H1 (cell line): ENCODE results near the gene RNF13. TPM values are rescaled to one million over a fixed set of nuclear protein-coding genes. Genes with fewer than 3 reads are reported as not detected.

Experiments used
- CTCF ChIA-PET: fragments of 300-600 bp; sonication (Branson Sonifier 250); formaldehyde crosslinking; loops from one replicate; lab custom pipeline; 2021; ENCODE audit not compliant: partially characterized antibody; lab: Charles Lee
- POLR2A ChIA-PET: fragments of 300-600 bp; sonication (Branson Sonifier 250); formaldehyde crosslinking; loops from one replicate; lab custom pipeline; 2021; ENCODE audit warnings: inconsistent platforms; ENCODE audit not compliant: partially characterized antibody; lab: Charles Lee
- DNase-seq, 2 experiments: peaks; one replicate each; pipeline versions ENCODE4 v3.0.0 to v3.0.0-alpha.2; 2010 to 2022; ENCODE audit warnings: low spot score in 2 of 2, low read depth in 1 of 2, mixed read lengths in 1 of 2
- FAIRE-seq: peaks from 2 replicates; lab custom pipeline; 2011; peaks lifted over from hg19 to GRCh38; lab: Jason Lieb, UNC
- H2AFZ ChIP-seq: 2 replicates; pipeline ENCODE4 v1.8.1; 2012; ENCODE audit warnings: low read length, inconsistent platforms
- H2AK5ac ChIP-seq: 2 replicates; pipeline ENCODE4 v1.6.1; 2013; ENCODE audit warnings: low read depth, low read length
- H2BK120ac ChIP-seq: replicated peaks from 2 replicates; pipeline ENCODE3; 2013; ENCODE audit warnings: low read depth, low read length, inconsistent platforms
- H2BK12ac ChIP-seq: 2 replicates; pipeline ENCODE4 v1.6.1; 2013; ENCODE audit warnings: low read depth, low read length
- H2BK15ac ChIP-seq: 2 replicates; pipeline ENCODE4 v1.6.1; 2013; ENCODE audit warnings: low read length
- H2BK20ac ChIP-seq: 2 replicates; pipeline ENCODE4 v1.6.1; 2013; ENCODE audit warnings: low read length
- H2BK5ac ChIP-seq: 2 replicates; pipeline ENCODE4 v1.6.1; 2013; ENCODE audit warnings: low read depth, low read length
- H3K14ac ChIP-seq: 2 replicates; pipeline ENCODE4 v1.6.1; 2013; ENCODE audit warnings: inconsistent platforms; ENCODE audit not compliant: insufficient read length
- H3K18ac ChIP-seq: 2 replicates; pipeline ENCODE4 v1.6.1; 2013; ENCODE audit warnings: low read length; ENCODE audit errors: extremely low read depth
- H3K23ac ChIP-seq: 2 replicates; pipeline ENCODE4 v1.6.1; 2013; ENCODE audit warnings: inconsistent platforms; ENCODE audit not compliant: insufficient read length
- H3K23me2 ChIP-seq: 2 replicates; pipeline ENCODE4 v1.6.1; 2013; ENCODE audit warnings: low read depth, low read length
- H3K27ac ChIP-seq: 2 replicates; pipeline ENCODE4 v1.6.1; 2011; ENCODE audit warnings: low read depth, low read length, inconsistent platforms
- H3K27me3 ChIP-seq, 4 experiments: replicated peaks in 1 of 4; 1 replicate in 1 of 4; 2 replicates in 3 of 4; pipeline versions ENCODE4 v1.6.1 to v1.8.1; 2011 to 2013; ENCODE audit warnings: low read length in 3 of 4, mild to moderate bottlenecking in 3 of 4, inconsistent platforms in 2 of 4, mixed read lengths in 2 of 4, moderate library complexity in 1 of 4; ENCODE audit not compliant: control insufficient read depth in 3 of 4, insufficient read depth in 3 of 4; ENCODE audit errors: extremely low read depth in 1 of 4
- H3K36me3 ChIP-seq, 4 experiments: 2 replicates each; pipeline versions ENCODE4 v1.6.1 to v1.8.1; 2011 to 2013; ENCODE audit warnings: mild to moderate bottlenecking in 4 of 4, low read length in 3 of 4, moderate library complexity in 2 of 4, control low read depth in 1 of 4, inconsistent platforms in 1 of 4; ENCODE audit not compliant: insufficient read depth in 4 of 4, control insufficient read depth in 2 of 4
- H3K4ac ChIP-seq: replicated peaks from 2 replicates; pipeline ENCODE3; 2013; ENCODE audit warnings: low read length, low read depth, mixed read lengths, inconsistent platforms; ENCODE audit not compliant: insufficient read length
- H3K4me1 ChIP-seq, 4 experiments: replicated peaks in 1 of 4; 1 replicate in 1 of 4; 2 replicates in 3 of 4; pipeline versions ENCODE4 v1.6.1 to v1.8.1; 2011 to 2013; ENCODE audit warnings: low read length in 3 of 4, inconsistent platforms in 2 of 4, mixed read lengths in 1 of 4; ENCODE audit not compliant: insufficient read depth in 4 of 4, control insufficient read depth in 3 of 4
- H3K4me2 ChIP-seq, 2 experiments: 2 replicates each; pipeline versions ENCODE4 v1.6.1 to v1.8.1; 2011 to 2013; ENCODE audit warnings: low read depth in 2 of 2, low read length in 2 of 2, control low read depth in 1 of 2, inconsistent platforms in 1 of 2, mild to moderate bottlenecking in 1 of 2; ENCODE audit not compliant: insufficient read depth in 1 of 2
- H3K4me3 ChIP-seq, 4 experiments: fragments of 200-600, 300-600 bp in 1 of 4; sonication (generic), shearing (Covaris generic), sonication (Bioruptor Twin) in 1 of 4; 2 replicates each; pipeline versions ENCODE4 v1.5.1 to v1.8.1; 2011 to 2016; ENCODE audit warnings: low read length in 4 of 4, low read depth in 3 of 4, control low read depth in 2 of 4, inconsistent platforms in 2 of 4, mild to moderate bottlenecking in 2 of 4, mixed read lengths in 1 of 4, moderate library complexity in 1 of 4; ENCODE audit not compliant: insufficient read depth in 2 of 4; ENCODE audit errors: extremely low read depth in 1 of 4
- H3K56ac ChIP-seq: replicated peaks from 2 replicates; pipeline ENCODE3; 2013; ENCODE audit warnings: low read depth, mild to moderate bottlenecking, mixed read lengths, low read length, inconsistent platforms; ENCODE audit not compliant: insufficient read length
- H3K79me1 ChIP-seq: 2 replicates; pipeline ENCODE4 v1.6.1; 2013; ENCODE audit warnings: low read depth, low read length, control low read depth
- H3K79me2 ChIP-seq, 2 experiments: 2 replicates each; pipeline versions ENCODE4 v1.6.1 to v1.8.1; 2012 to 2013; ENCODE audit warnings: low read length in 2 of 2, mild to moderate bottlenecking in 2 of 2, inconsistent platforms in 1 of 2; ENCODE audit not compliant: insufficient read depth in 2 of 2, control insufficient read depth in 1 of 2
- H3K9ac ChIP-seq, 4 experiments: replicated peaks in 1 of 4; 1 replicate in 1 of 4; 2 replicates in 3 of 4; pipeline versions ENCODE4 v1.6.1 to v1.8.1; 2011 to 2013; ENCODE audit warnings: low read depth in 3 of 4, low read length in 3 of 4, control low read depth in 2 of 4, mild to moderate bottlenecking in 2 of 4, moderate library complexity in 2 of 4, inconsistent platforms in 1 of 4; ENCODE audit errors: extremely low read depth in 1 of 4
- H3K9me3 ChIP-seq, 2 experiments: 2 replicates each; pipeline versions ENCODE4 v1.6.1 to v1.8.1; 2012 to 2013; ENCODE audit warnings: mild to moderate bottlenecking in 2 of 2, moderate library complexity in 2 of 2, control low read depth in 1 of 2, inconsistent platforms in 1 of 2, low read depth in 1 of 2, low read length in 1 of 2, mixed read lengths in 1 of 2; ENCODE audit not compliant: insufficient read depth in 2 of 2
- H4K20me1 ChIP-seq, 2 experiments: replicated peaks in 1 of 2; 2 replicates each; pipeline versions ENCODE3 to v1.8.1; 2011 to 2013; ENCODE audit warnings: inconsistent platforms in 2 of 2, low read length in 2 of 2, mild to moderate bottlenecking in 1 of 2; ENCODE audit not compliant: insufficient read depth in 2 of 2, control insufficient read depth in 1 of 2
- H4K5ac ChIP-seq: 2 replicates; pipeline ENCODE4 v1.6.1; 2013; ENCODE audit warnings: low read length, low read depth, mixed read lengths, inconsistent platforms; ENCODE audit not compliant: insufficient read length
- H4K8ac ChIP-seq: 2 replicates; pipeline ENCODE4 v1.8.0; 2013; ENCODE audit warnings: mild to moderate bottlenecking, moderate library complexity, low read length, inconsistent platforms; ENCODE audit not compliant: insufficient read depth; ENCODE audit errors: extremely low read depth
- H4K91ac ChIP-seq: replicated peaks from 2 replicates; pipeline ENCODE3; 2013; ENCODE audit warnings: low read length, mixed read lengths, inconsistent platforms; ENCODE audit not compliant: insufficient read length
- WGBS, 2 experiments: shearing (Covaris generic) in 1 of 2; methylation state at CpG; one replicate each; pipeline versions ENCODE4 v1.1.6 to v1.1.7; 2013 to 2015; ENCODE audit warnings: low lambda C conversion rate in 2 of 2, mixed read lengths in 2 of 2, inconsistent platforms in 1 of 2, low coverage in 1 of 2, missing lambda C conversion rate in 1 of 2; ENCODE audit not compliant: insufficient replicate concordance in 2 of 2, insufficient coverage in 1 of 2, insufficient read length in 1 of 2; ENCODE audit errors: extremely low coverage in 1 of 2, missing lambda C conversion rate in 1 of 2; 5-methylcytosine and 5-hydroxymethylcytosine counted together
- polyA plus RNA-seq, 7 experiments: library from polyadenylated mRNA; depleted of rRNA in 3 of 7; stranded (reverse) in 5 of 7; unstranded in 2 of 7; fragments of >200 nt in 5 of 7; fragments of 200-250 nt in 2 of 7; gene quantifications; 1 replicate in 5 of 7; 2 replicates in 1 of 7; 4 replicates in 1 of 7; pipeline versions ENCODE4 v1.2.1 to v1.2.3, GENCODE V29; 2011 to 2013; ENCODE audit warnings: missing spikeins in 2 of 7, mixed read lengths in 2 of 7
- total RNA-seq: library from RNA; stranded (reverse); fragmentation: NEBNext Ultra II Directional; extraction: Animal tissue kit (Norgen Biotek cat#: 25700); gene quantifications from 2 replicates; pipeline ENCODE4 v1.2.1, GENCODE V29; 2021

The RNF13 gene
- total and polyA plus RNA-seq, 2 of the 8 experiments (the other 6 are each of a cell fraction or from before 2014, with no cell fraction given): 19.4 to 35.4 TPM

- POLR2A ChIA-PET: interaction anchor here (1.0 kb wide), 1 partner anchor 51 kb away, joined by 3 read pairs; no protein-coding TSS in a partner anchor
- 92% methylated on average over 4 of the region's 4 CpGs; no CpG with 5 or more reads in 1 of the 2 experiments for WGBS, 2 experiments
Observed at GRCh38 chr3:149909923-149910322, 96.9 kb downstream of the RNF13 start.

More at GRCh38 chr3:149909923-149910322, 96.9 kb downstream of the RNF13 start:
- Histone ChIP-seq H3K14ac (no peak overlapping the region), H3K23me2 (no peaks in the 10 kb centered on the region), H3K9me3 (no peaks in the 10 kb centered on the region), H2BK20ac (no peak overlapping the region), H4K5ac (no peak overlapping the region), H3K18ac (no peak overlapping the region), H4K91ac (no peak overlapping the region), H2BK15ac (no peak overlapping the region), H3K36me3 (no peaks in the 10 kb centered on the region; a peak in 1 of 8 replicates), H4K8ac (no peak overlapping the region), H3K27ac (no peak overlapping the region), H2BK12ac (no peak overlapping the region), H3K23ac (no peak overlapping the region), H2BK120ac (no peak overlapping the region), H3K9ac (no peak overlapping the region), H2BK5ac (no peak overlapping the region), H3K4me3 (no peak overlapping the region), H2AK5ac (no peak overlapping the region), H3K4me1 (no peaks in the 10 kb centered on the region), H3K79me2 (no peaks in the 10 kb centered on the region), H2AFZ (no peak overlapping the region), H4K20me1 (no peaks in the 10 kb centered on the region), H3K4ac (no peak overlapping the region), H3K4me2 (no peak overlapping the region), H3K27me3 (no peaks in the 10 kb centered on the region), H3K79me1 (no peaks in the 10 kb centered on the region), H3K56ac (no peak overlapping the region)
- CTCF ChIA-PET: interaction anchor here (0.5 to 6.8 kb wide), 6 partner anchors 7 to 387 kb away, joined by 3 to 33 read pairs (median 3); no protein-coding TSS in a partner anchor
- DNase-seq (no peak), FAIRE-seq (no peak)
